ENCODE measurements around the gene NKX6-2. TPM values are rescaled to one million over a fixed set of nuclear protein-coding genes. Genes with fewer than 3 reads are reported as not detected.

The NKX6-2 gene
- total and polyA plus RNA-seq, 10 of the 15 experiments (the other 5 are each of a cell fraction or from before 2014, with no cell fraction given): 0.45 to 1.8 TPM; not detected in 8

DNA sequence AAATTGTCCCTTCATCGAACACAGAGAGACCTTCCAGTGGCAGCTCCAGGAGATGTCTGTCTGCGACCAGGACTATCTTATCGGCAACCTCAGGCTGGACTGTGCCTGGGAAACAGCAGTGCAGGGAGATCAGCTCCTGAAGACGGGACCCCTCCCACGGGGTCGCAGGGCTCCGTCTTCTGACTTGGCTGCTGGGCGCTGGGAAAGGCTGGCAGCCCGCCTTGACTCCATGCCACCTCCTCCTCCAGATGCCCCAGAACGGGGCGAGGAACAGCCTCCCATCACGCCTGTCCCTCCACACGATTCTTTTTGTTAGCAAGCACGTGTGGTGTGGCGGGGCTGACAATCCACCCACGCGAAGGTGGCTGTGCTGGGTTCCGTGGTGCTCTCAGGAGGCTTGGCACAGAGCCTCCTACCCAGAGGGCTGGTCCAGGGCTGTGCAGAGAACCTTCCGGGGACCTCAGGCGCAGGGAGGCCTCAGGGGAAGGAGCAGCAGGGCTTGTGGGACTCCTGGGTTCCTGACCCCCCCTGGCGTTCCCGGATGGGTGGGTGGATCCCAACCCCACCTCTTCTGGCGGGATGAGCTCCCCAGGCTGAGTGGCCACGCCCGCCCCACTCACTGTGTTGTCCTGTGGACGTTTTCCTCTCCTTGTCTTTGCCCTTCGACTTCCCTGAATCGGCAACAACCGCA lies 47.6 kb upstream of the NKX6-2 start:
- RAD21 ChIA-PET (ENCODE audit: unreplicated experiment): no interaction called here
- Histone ChIP-seq H3K4me1 (ENCODE audit: control insufficient read depth, insufficient read depth, low read length) (no peaks in the 10 kb centered on the region), H4K20me1 (ENCODE audit: control insufficient read depth, insufficient read depth) (no peaks in the 10 kb centered on the region), H3K27ac (ENCODE audit: control insufficient read depth, insufficient read depth) (no peak overlapping the region), H3K4me3 (no peak overlapping the region), H3K9ac (ENCODE audit: control insufficient read depth, insufficient read depth, low read length) (no peak overlapping the region), H2AFZ (ENCODE audit: control insufficient read depth, low read depth, low read length) (no peak overlapping the region), H3K79me2 (ENCODE audit: control insufficient read depth, insufficient read depth, low read length) (no peaks in the 10 kb centered on the region), H3K4me2 (ENCODE audit: control insufficient read depth, insufficient read depth) (no peak overlapping the region), H3K36me3 (ENCODE audit: control insufficient read depth in 2 of 2, insufficient read depth in 2 of 2, low read length in 1 of 2) (no peaks in the 10 kb centered on the region), H3K9me3 (replicated peaks; ENCODE audit: control insufficient read depth, insufficient read depth, low read length) (no peaks in the 10 kb centered on the region; the same call in 2 of the 3 replicates), H3K27me3 (replicated peaks in 1 of 2; ENCODE audit: control insufficient read depth in 2 of 2, insufficient read depth in 2 of 2, low read length in 1 of 2) (no peaks in the 10 kb centered on the region)
- intact Hi-C loops (cut with micrococcal nuclease; ENCODE audit: unreplicated experiment): no loop called here
- TF ChIP-seq ASH2L (IDR thresholded peaks at IDR 0.05; ENCODE audit: borderline replicate concordance, low read depth) (no peak), HDGF (IDR thresholded peaks at IDR 0.05) (no peak), MEF2B (IDR thresholded peaks at IDR 0.05; ENCODE audit: partially characterized antibody, poor library complexity, severe bottlenecking) (no peak), JUNB (IDR thresholded peaks at IDR 0.05) (no peak), HDAC6 (IDR thresholded peaks at IDR 0.05; ENCODE audit: unreplicated experiment) (no peak), ZSCAN29 (IDR thresholded peaks at IDR 0.05) (no peak), HCFC1 (IDR thresholded peaks at IDR 0.05; ENCODE audit: low read length) (no peak), E2F8 (IDR thresholded peaks at IDR 0.05; ENCODE audit: low read depth, partially characterized antibody) (no peak), DPF2 (IDR thresholded peaks at IDR 0.05) (no peak), POLR2A (IDR thresholded peaks at IDR 0.05; ENCODE audit: low read depth, low read length) (no peak), MAX (IDR thresholded peaks at IDR 0.05; ENCODE audit: low read depth, low read length) (no peak), MYB (IDR thresholded peaks at IDR 0.05; ENCODE audit: borderline replicate concordance, low read depth, low read length) (no peak), SREBF1 (IDR thresholded peaks at IDR 0.05; ENCODE audit: low read length) (no peak)
- TF ChIP-seq, protein P1, sequence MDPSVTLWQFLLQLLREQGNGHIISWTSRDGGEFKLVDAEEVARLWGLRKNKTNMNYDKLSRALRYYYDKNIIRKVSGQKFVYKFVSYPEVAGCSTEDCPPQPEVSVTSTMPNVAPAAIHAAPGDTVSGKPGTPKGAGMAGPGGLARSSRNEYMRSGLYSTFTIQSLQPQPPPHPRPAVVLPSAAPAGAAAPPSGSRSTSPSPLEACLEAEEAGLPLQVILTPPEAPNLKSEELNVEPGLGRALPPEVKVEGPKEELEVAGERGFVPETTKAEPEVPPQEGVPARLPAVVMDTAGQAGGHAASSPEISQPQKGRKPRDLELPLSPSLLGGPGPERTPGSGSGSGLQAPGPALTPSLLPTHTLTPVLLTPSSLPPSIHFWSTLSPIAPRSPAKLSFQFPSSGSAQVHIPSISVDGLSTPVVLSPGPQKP (IDR thresholded peaks at IDR 0.05; ENCODE audit: low read depth, low read length): no peak
- POLR2A ChIA-PET: no interaction called here
- SMC1A ChIA-PET (ENCODE audit: uncharacterized antibody, unreplicated experiment): no interaction called here
- 55% methylated on average over 29 of the region's 29 CpGs for WGBS (ENCODE audit: insufficient coverage, insufficient replicate concordance, low lambda C conversion rate, missing lambda C conversion rate)
- in situ Hi-C loops (cut with MboI): no loop called here
- DNase-seq (ENCODE audit: low read depth, low spot score): no peak
- no peak for ATAC-seq
- CTCF ChIA-PET: no interaction called here
- BruUV-seq (replicated peaks): no TSS peak
- FAIRE-seq: no peak

Data from GM12878 (cell line).